ENCODE measurements around the gene CCDC47.

GRCh38 chr17:63751806-63752205, 21.6 kb downstream of the CCDC47 start:
- TF ChIP-seq CTCF (IDR thresholded peaks at IDR 0.05) (no peak), POLR2A (IDR thresholded peaks at IDR 0.05) (no peak)
